ENCODE data around the gene SSTR5. TPM values are rescaled to one million over a fixed set of nuclear protein-coding genes. Genes with fewer than 3 reads are reported as not detected.

Gene SSTR5
- total and polyA plus RNA-seq, 4 donors = not detected

DNA sequence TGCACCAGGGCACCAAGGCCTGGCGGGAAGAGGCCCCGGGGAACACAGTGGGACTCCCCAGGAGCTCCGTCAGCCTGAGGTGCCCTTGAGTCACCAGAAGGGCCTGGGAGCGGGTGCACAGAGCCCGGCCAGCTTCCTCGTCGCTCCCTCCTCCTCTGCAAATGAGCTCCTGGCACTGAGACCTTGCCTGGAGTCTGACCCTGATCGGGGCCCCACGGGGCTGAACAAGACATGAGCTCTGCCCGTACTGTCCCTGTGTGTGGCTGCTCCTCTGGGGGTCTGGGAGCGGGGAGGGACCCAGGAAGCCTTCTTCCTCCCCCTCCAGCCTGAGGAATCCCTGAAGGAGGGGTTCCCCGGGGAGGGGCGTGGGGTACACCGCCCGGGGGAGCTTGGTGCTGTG is 36.4 kb upstream of the SSTR5 start:
- no peaks in the 10 kb centered on the region for H3K27me3 ChIP-seq (ENCODE audit: control insufficient read depth in 4 of 4, insufficient read depth in 4 of 4, low read length in 3 of 4)
- H3K4me3 ChIP-seq (ENCODE audit: low read depth in 1 of 3, low read length in 3 of 3) = no peak overlapping the region
- 58% methylated on average over 15 of the region's 15 CpGs for WGBS
- no peak for DNase-seq (ENCODE audit: low spot score)
- H3K4me1 ChIP-seq (ENCODE audit: control insufficient read depth in 4 of 4, insufficient read depth in 4 of 4, low read length in 3 of 4) = no peaks in the 10 kb centered on the region
- H3K27ac ChIP-seq (ENCODE audit: low read depth in 1 of 2, low read length in 2 of 2) = no peak overlapping the region
- H3K9ac ChIP-seq (ENCODE audit: low read depth in 1 of 2, low read length in 2 of 2) = no peak overlapping the region
- TF ChIP-seq RXRA (IDR thresholded peaks at IDR 0.05) (no peak), EGR1 (IDR thresholded peaks at IDR 0.05; ENCODE audit: low read depth in 2 of 2) (no peak), SP1 (IDR thresholded peaks at IDR 0.05) (no peak), NR2F2 (IDR thresholded peaks at IDR 0.05) (no peak), FOXA2 (IDR thresholded peaks at IDR 0.05) (no peak), TAF1 (conservative IDR thresholded peaks at IDR 0.05) (no peak)
- TF ChIP-seq, protein P1, sequence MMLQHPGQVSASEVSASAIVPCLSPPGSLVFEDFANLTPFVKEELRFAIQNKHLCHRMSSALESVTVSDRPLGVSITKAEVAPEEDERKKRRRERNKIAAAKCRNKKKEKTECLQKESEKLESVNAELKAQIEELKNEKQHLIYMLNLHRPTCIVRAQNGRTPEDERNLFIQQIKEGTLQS (IDR thresholded peaks at IDR 0.05) = no peak
- TF ChIP-seq, protein P2, sequence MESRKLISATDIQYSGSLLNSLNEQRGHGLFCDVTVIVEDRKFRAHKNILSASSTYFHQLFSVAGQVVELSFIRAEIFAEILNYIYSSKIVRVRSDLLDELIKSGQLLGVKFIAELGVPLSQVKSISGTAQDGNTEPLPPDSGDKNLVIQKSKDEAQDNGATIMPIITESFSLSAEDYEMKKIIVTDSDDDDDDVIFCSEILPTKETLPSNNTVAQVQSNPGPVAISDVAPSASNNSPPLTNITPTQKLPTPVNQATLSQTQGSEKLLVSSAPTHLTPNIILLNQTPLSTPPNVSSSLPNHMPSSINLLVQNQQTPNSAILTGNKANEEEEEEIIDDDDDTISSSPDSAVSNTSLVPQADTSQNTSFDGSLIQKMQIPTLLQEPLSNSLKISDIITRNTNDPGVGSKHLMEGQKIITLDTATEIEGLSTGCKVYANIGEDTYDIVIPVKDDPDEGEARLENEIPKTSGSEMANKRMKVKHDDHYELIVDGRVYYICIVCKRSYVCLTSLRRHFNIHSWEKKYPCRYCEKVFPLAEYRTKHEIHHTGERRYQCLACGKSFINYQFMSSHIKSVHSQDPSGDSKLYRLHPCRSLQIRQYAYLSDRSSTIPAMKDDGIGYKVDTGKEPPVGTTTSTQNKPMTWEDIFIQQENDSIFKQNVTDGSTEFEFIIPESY (IDR thresholded peaks at IDR 0.05) = no peak
- TF ChIP-seq, protein P3, sequence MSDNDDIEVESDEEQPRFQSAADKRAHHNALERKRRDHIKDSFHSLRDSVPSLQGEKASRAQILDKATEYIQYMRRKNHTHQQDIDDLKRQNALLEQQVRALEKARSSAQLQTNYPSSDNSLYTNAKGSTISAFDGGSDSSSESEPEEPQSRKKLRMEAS (IDR thresholded peaks at IDR 0.05) = no peak
- H3K9me3 ChIP-seq (ENCODE audit: control insufficient read depth in 4 of 4, low read length in 3 of 4) = no peaks in the 10 kb centered on the region
- H3K36me3 ChIP-seq (ENCODE audit: control insufficient read depth in 4 of 4, insufficient read depth in 3 of 4, low read depth in 1 of 4, low read length in 3 of 4) = no peaks in the 10 kb centered on the region

DNA sequence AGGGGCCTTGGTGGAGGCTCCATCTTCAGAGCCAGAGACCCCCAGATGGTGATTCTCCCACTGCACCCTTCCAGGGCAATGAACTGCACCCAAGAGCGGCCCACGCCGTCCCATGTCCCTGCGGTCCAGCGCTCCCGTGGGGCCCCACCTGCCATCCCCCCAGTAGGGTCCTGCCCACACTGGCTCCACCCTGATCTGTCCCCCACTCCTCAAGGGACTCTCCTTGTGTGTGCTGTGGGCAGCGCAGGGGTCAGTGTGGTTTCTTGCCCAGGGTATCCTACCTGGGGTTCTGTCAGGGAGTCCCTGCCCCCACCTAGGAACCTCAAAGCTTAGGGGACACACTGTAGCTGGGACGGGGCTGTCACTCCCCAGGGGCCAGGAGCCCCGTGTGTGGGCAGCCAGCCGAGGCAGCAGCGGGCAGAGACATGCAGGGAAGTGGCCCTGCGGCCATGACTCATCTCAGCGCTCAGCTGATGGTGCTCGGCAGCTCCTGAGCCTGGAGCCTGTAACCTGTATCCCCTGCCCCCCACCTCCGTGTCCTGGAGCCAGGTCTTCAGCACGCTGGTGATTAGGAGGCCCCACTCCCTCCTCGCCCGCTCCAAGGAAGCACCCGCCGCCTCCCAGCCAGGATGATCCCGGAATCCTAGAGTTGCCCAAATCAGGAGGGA is 35.7 kb upstream of the SSTR5 start:
- TF ChIP-seq RAD21 (IDR thresholded peaks at IDR 0.05) = no peak
- no peak for TF ChIP-seq FOXA1 (IDR thresholded peaks at IDR 0.05)
- TF ChIP-seq HNF4G (IDR thresholded peaks at IDR 0.05) = no peak
- no peak for TF ChIP-seq GABPA (IDR thresholded peaks at IDR 0.05 in 1 of 2, conservative IDR thresholded peaks at IDR 0.05 in 1 of 2)
- no peak for TF ChIP-seq HNF4A (conservative IDR thresholded peaks at IDR 0.05)
- Histone ChIP-seq H3K27ac (ENCODE audit: low read depth in 1 of 2, low read length in 2 of 2) (no peak overlapping the region), H3K4me1 (ENCODE audit: control insufficient read depth in 4 of 4, insufficient read depth in 4 of 4, low read length in 3 of 4) (no peaks in the 10 kb centered on the region), H3K9ac (ENCODE audit: low read depth in 1 of 2, low read length in 2 of 2) (no peak overlapping the region), H3K36me3 (ENCODE audit: control insufficient read depth in 4 of 4, insufficient read depth in 3 of 4, low read depth in 1 of 4, low read length in 3 of 4) (no peaks in the 10 kb centered on the region), H3K27me3 (ENCODE audit: control insufficient read depth in 4 of 4, insufficient read depth in 4 of 4, low read length in 3 of 4) (no peaks in the 10 kb centered on the region), H3K4me3 (ENCODE audit: low read depth in 1 of 3, low read length in 3 of 3) (no peak overlapping the region), H3K9me3 (ENCODE audit: control insufficient read depth in 4 of 4, low read length in 3 of 4) (peaks cover 0 to 3% (median 1%) of the 10 kb centered on the region in 4 donors)
- 57% methylated on average over 21 of the region's 21 CpGs for WGBS
- no peak for DNase-seq (ENCODE audit: low spot score)

DNA sequence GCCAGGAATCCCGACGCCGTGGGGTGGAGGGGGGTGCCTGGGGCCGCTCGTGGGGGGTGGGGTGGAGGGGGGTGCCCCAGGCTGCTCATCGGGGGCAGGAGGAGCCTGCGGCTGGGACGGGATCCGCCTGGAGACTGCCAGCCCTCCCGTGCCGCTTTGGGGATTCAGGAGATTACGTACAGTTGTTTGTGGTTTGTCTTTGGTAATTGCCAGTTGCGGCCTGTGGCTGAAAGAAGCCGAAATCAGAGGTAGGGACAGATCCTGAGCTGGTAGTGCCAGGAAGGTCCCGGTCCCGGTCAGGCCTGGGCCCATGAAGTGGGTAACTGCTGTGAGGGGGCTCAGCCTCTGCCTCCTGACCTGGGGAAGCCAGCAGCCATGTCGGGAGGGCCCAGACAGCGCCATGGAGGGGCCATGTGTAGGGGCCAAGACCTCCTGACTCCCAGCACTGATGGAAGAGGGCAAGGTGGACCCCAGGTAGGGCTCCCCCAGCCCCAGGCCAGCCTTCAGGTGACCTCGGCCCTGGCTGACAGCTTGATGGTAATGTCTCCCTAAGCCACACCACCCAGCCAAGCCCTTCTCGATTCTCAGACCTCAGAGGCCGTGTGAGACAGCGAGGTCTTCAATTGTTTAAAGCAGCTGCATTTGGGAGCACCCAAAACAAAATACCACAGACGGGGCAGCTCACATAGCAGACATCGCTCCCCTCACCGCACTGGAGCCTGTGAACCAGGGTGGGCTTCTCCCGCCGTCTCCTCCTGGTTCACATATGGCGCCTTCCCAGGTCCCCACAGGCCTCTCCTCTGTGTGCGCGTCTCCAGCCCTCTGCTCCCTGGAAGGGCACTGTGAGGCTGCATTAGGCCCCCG is 34.9 kb upstream of the SSTR5 start:
- H3K27me3 ChIP-seq (ENCODE audit: control insufficient read depth in 4 of 4, insufficient read depth in 4 of 4, low read length in 3 of 4) = no peaks in the 10 kb centered on the region
- WGBS = 61% methylated on average over 31 of the region's 31 CpGs
- H3K27ac ChIP-seq (ENCODE audit: low read depth in 1 of 2, low read length in 2 of 2) = no peak overlapping the region
- H3K4me3 ChIP-seq (ENCODE audit: low read depth in 1 of 3, low read length in 3 of 3) = no peak overlapping the region
- no peaks in the 10 kb centered on the region for H3K4me1 ChIP-seq (ENCODE audit: control insufficient read depth in 4 of 4, insufficient read depth in 4 of 4, low read length in 3 of 4)
- H3K9ac ChIP-seq (ENCODE audit: low read depth in 1 of 2, low read length in 2 of 2) = no peak overlapping the region
- H3K9me3 ChIP-seq (ENCODE audit: control insufficient read depth in 4 of 4, low read length in 3 of 4) = peaks cover 0 to 5% (median 2%) of the 10 kb centered on the region in 4 donors
- no peaks in the 10 kb centered on the region for H3K36me3 ChIP-seq (ENCODE audit: control insufficient read depth in 4 of 4, insufficient read depth in 3 of 4, low read depth in 1 of 4, low read length in 3 of 4)
- no peak for DNase-seq (ENCODE audit: low spot score)
- TF ChIP-seq, protein P4, sequence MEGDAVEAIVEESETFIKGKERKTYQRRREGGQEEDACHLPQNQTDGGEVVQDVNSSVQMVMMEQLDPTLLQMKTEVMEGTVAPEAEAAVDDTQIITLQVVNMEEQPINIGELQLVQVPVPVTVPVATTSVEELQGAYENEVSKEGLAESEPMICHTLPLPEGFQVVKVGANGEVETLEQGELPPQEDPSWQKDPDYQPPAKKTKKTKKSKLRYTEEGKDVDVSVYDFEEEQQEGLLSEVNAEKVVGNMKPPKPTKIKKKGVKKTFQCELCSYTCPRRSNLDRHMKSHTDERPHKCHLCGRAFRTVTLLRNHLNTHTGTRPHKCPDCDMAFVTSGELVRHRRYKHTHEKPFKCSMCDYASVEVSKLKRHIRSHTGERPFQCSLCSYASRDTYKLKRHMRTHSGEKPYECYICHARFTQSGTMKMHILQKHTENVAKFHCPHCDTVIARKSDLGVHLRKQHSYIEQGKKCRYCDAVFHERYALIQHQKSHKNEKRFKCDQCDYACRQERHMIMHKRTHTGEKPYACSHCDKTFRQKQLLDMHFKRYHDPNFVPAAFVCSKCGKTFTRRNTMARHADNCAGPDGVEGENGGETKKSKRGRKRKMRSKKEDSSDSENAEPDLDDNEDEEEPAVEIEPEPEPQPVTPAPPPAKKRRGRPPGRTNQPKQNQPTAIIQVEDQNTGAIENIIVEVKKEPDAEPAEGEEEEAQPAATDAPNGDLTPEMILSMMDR (IDR thresholded peaks at IDR 0.05; ENCODE audit: low read depth, low read length, missing input control) = no peak
- TF ChIP-seq, protein P3 (IDR thresholded peaks at IDR 0.05) = no peak
- TF ChIP-seq TAF1 (conservative IDR thresholded peaks at IDR 0.05) (no peak), FOXA1 (IDR thresholded peaks at IDR 0.05) (no peak), GABPA (IDR thresholded peaks at IDR 0.05 in 1 of 2, conservative IDR thresholded peaks at IDR 0.05 in 1 of 2) (no peak), RAD21 (IDR thresholded peaks at IDR 0.05) (no peak), SP1 (IDR thresholded peaks at IDR 0.05) (no peak), FOXA2 (IDR thresholded peaks at IDR 0.05) (no peak), RXRA (IDR thresholded peaks at IDR 0.05) (no peak), HNF4A (conservative IDR thresholded peaks at IDR 0.05) (no peak)
- TF ChIP-seq, protein P2 (IDR thresholded peaks at IDR 0.05) = no peak
- TF ChIP-seq, protein P1 (IDR thresholded peaks at IDR 0.05) = no peak

Data from liver (tissue), 9 donors.